Endothelial cell of umbilical vein (primary cell): ENCODE data around the gene PAX2. TPM values are rescaled to one million over a fixed set of nuclear protein-coding genes. Genes with fewer than 3 reads are reported as not detected.

Source experiments
- BruUV-seq: library from RNA; stranded (reverse); fragments of 400-500 nt; replicated peaks from 2 replicates; lab custom pipeline; 2021; lab: Mats Ljungman, UMichigan
- CTCF ChIA-PET: fragments of 300-600, 350-600 bp; sonication (Branson Sonifier 250); formaldehyde crosslinking; loops from one replicate; lab custom pipeline; 2021; ENCODE audit warnings: antibody characterized with exemption, inconsistent platforms; lab: Charles Lee
- POLR2A ChIA-PET: fragments of 300-600, 350-600 bp; sonication (Branson Sonifier 250); formaldehyde crosslinking; loops from one replicate; lab custom pipeline; 2021; ENCODE audit warnings: antibody characterized with exemption, inconsistent platforms; lab: Charles Lee
- DNase-seq: peaks from one replicate; pipeline ENCODE4 v3.0.0-alpha.2; 2011; ENCODE audit warnings: low read depth, low spot score
- FAIRE-seq: peaks from 2 replicates; lab custom pipeline; 2011; peaks lifted over from hg19 to GRCh38; lab: Jason Lieb, UNC
- H2AFZ ChIP-seq: 2 replicates; pipeline ENCODE4 v1.6.0; 2012; ENCODE audit warnings: low read depth, low read length, control low read depth, inconsistent platforms
- H3K27ac ChIP-seq: 2 replicates; pipeline ENCODE4 v1.5.1; 2011; ENCODE audit warnings: low read depth, mild to moderate bottlenecking, control low read depth, low read length, moderate library complexity; ENCODE audit not compliant: insufficient read depth
- H3K27me3 ChIP-seq, 2 experiments: 2 replicates each; pipeline versions ENCODE4 v1.6.0 to v1.6.1; 2011; ENCODE audit warnings: low read length in 2 of 2, mixed read lengths in 1 of 2; ENCODE audit not compliant: control insufficient read depth in 2 of 2, insufficient read depth in 2 of 2
- H3K36me3 ChIP-seq, 2 experiments: 2 replicates in 1 of 2; 3 replicates in 1 of 2; pipeline ENCODE4 v1.5.1; 2011; ENCODE audit warnings: low read length in 2 of 2, mild to moderate bottlenecking in 1 of 2, moderate library complexity in 1 of 2; ENCODE audit not compliant: control insufficient read depth in 2 of 2, insufficient read depth in 2 of 2; ENCODE audit errors: extremely low read depth in 1 of 2
- H3K4me1 ChIP-seq: 3 replicates; pipeline ENCODE4 v1.5.1; 2011; ENCODE audit warnings: mild to moderate bottlenecking, low read length; ENCODE audit not compliant: control insufficient read depth, insufficient read depth; ENCODE audit errors: extremely low read depth
- H3K4me2 ChIP-seq: 2 replicates; pipeline ENCODE4 v1.6.1; 2011; ENCODE audit warnings: low read length, control low read depth, mixed read lengths; ENCODE audit not compliant: insufficient read depth
- H3K4me3 ChIP-seq, 3 experiments: fragments of 200-600 bp in 1 of 3; sonication (generic), shearing (Covaris generic) in 1 of 3; replicated peaks in 1 of 3; 2 replicates each; pipeline ENCODE4 v1.5.1; 2011 to 2016; ENCODE audit warnings: control low read depth in 3 of 3, low read length in 3 of 3, mild to moderate bottlenecking in 2 of 3, inconsistent platforms in 1 of 3, low read depth in 1 of 3, moderate library complexity in 1 of 3; ENCODE audit not compliant: insufficient read depth in 1 of 3
- H3K79me2 ChIP-seq: 2 replicates; pipeline ENCODE4 v1.6.0; 2012; ENCODE audit warnings: low read length, inconsistent platforms; ENCODE audit not compliant: control insufficient read depth, insufficient read depth
- H3K9ac ChIP-seq: replicated peaks from 2 replicates; pipeline ENCODE3; 2011; ENCODE audit warnings: low read length, control low read depth; ENCODE audit not compliant: insufficient read depth; ENCODE audit errors: extremely low read depth
- H3K9me1 ChIP-seq: replicated peaks from 3 replicates; pipeline ENCODE4 v1.6.0; 2011; ENCODE audit warnings: mild to moderate bottlenecking, low read length; ENCODE audit not compliant: control insufficient read depth, insufficient read depth; ENCODE audit errors: extremely low read depth
- H3K9me3 ChIP-seq: replicated peaks from 2 replicates; pipeline ENCODE4 v1.5.1; 2012; ENCODE audit warnings: low read length, inconsistent platforms; ENCODE audit not compliant: control insufficient read depth, insufficient read depth
- H4K20me1 ChIP-seq: replicated peaks from 2 replicates; pipeline ENCODE3; 2011; ENCODE audit warnings: mild to moderate bottlenecking, low read length; ENCODE audit not compliant: control insufficient read depth, insufficient read depth; ENCODE audit errors: extremely low read depth
- EZH2 ChIP-seq: IDR thresholded peaks from 2 replicates; pipeline ENCODE4 v1.6.1; 2012; ENCODE audit warnings: borderline replicate concordance, low read depth, mild to moderate bottlenecking, moderate library complexity, low read length, inconsistent platforms; ENCODE audit not compliant: severe bottlenecking
- POLR2A ChIP-seq: IDR thresholded peaks from 2 replicates; pipeline ENCODE4 v1.6.1; 2012; ENCODE audit warnings: low read depth, mild to moderate bottlenecking, control low read depth, low read length
- dilution Hi-C: fragments of 300-500 bp; cut with MboI; formaldehyde crosslinking; loops from one replicate; pipeline ENCODE4 v1.15.0; 2019; ENCODE audit warnings: low sequenced_read_pairs; ENCODE audit not compliant: extremely low pct_ligation_motif_present
- intact Hi-C: fragments of 100-400 bp; cut with micrococcal nuclease; formaldehyde crosslinking; loops from one replicate; pipeline ENCODE4 v1.10.0; 2022
- polyA plus RNA-seq, 4 experiments: library from polyadenylated mRNA; depleted of rRNA in 3 of 4; stranded (reverse) in 3 of 4; unstranded in 1 of 4; fragments of >200 nt; gene quantifications; 2 replicates each; pipeline versions ENCODE4 v1.2.1 to v1.2.3, GENCODE V29; 2011 to 2012; ENCODE audit warnings: missing spikeins in 1 of 4
- total RNA-seq: library from RNA; stranded (reverse); gene quantifications from 2 replicates; pipeline ENCODE4 v1.2.3, GENCODE V29; 2021
- TF ChIP-seq, protein P1 (sequence below), 2 donors: IDR thresholded peaks; 1 replicate in 1 of 2; 2 replicates in 1 of 2; pipeline ENCODE4 v1.5.1; 2011; ENCODE audit warnings: low read length in 2 of 2, mild to moderate bottlenecking in 2 of 2, moderate library complexity in 2 of 2, control low read depth in 1 of 2, inconsistent platforms in 1 of 2, low read depth in 1 of 2; ENCODE audit not compliant: insufficient read depth in 1 of 2; ENCODE audit errors: extremely low read depth in 1 of 2

The PAX2 gene
- total and polyA plus RNA-seq, 2 donors (not counting 3 experiments of a cell fraction or from before 2014, with no cell fraction given), result not detected

DNA sequence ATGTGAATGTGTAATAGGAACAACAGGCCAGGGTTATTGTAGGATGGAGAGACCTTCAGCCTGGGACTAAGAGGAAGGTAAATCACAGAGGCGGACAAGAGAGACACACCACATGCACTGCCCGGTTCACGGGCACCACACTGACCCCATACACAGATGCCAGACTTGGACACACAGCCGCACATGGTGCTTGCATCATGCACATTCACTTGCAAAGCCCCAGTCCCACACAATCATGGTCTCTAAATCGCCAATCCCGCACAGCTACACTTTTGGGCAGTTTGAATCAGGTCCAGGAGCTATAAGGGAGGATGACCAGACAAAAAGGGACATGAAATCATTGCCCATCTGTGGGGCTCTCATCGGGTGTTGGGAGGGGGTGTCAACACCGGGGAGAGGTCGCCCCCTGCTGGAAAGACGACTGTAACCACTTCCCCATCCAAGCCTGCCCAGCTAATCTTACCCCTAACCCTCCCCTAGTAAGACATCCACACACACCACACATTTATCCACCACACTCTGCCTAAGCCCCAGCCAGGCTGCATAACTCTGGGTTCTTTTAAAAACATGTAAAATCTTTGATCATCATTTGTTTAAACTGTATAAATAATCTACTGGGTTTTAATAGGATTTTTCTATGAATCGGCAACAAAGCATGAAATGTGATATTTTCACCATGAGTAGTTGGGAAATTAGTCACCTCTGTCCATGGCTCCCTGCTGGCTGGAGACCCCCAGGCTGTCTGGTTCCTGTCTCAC, 126.8 kb downstream of the PAX2 start:
- H3K9me1 ChIP-seq, result no peaks in the 10 kb centered on the region
- H3K79me2 ChIP-seq, result no peaks in the 10 kb centered on the region
- no peak overlapping the region for H3K9ac ChIP-seq
- H3K27me3 ChIP-seq, result peaks cover 5 to 12% of the 10 kb centered on the region in 2 experiments
- BruUV-seq, result no TSS peak
- peak; percentile 80 for FAIRE-seq
- no peaks in the 10 kb centered on the region for H3K4me1 ChIP-seq
- H3K4me3 ChIP-seq, result no peak overlapping the region
- POLR2A ChIA-PET, result no interaction called here
- H3K27ac ChIP-seq, result no peak overlapping the region
- dilution Hi-C loops (no loop called here), intact Hi-C loops (loop anchor here (1.0 to 5.0 kb wide), 3 partner anchors 45 to 310 kb away; no protein-coding TSS in a partner anchor)
- DNase-seq, result peak; percentile 28
- H3K9me3 ChIP-seq, result no peaks in the 10 kb centered on the region
- H2AFZ ChIP-seq, result no peak overlapping the region
- H3K36me3 ChIP-seq, result no peaks in the 10 kb centered on the region
- no peak for TF ChIP-seq EZH2
- TF ChIP-seq, protein P1, sequence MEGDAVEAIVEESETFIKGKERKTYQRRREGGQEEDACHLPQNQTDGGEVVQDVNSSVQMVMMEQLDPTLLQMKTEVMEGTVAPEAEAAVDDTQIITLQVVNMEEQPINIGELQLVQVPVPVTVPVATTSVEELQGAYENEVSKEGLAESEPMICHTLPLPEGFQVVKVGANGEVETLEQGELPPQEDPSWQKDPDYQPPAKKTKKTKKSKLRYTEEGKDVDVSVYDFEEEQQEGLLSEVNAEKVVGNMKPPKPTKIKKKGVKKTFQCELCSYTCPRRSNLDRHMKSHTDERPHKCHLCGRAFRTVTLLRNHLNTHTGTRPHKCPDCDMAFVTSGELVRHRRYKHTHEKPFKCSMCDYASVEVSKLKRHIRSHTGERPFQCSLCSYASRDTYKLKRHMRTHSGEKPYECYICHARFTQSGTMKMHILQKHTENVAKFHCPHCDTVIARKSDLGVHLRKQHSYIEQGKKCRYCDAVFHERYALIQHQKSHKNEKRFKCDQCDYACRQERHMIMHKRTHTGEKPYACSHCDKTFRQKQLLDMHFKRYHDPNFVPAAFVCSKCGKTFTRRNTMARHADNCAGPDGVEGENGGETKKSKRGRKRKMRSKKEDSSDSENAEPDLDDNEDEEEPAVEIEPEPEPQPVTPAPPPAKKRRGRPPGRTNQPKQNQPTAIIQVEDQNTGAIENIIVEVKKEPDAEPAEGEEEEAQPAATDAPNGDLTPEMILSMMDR (IDR thresholded peaks at IDR 0.05; ENCODE audit: extremely low read depth in 1 of 2, insufficient read depth in 1 of 2, low read depth in 1 of 2, low read length in 2 of 2), result peak; percentile 66 to 70
- TF ChIP-seq POLR2A, result no peak
- no peaks in the 10 kb centered on the region for H4K20me1 ChIP-seq
- no peak overlapping the region for H3K4me2 ChIP-seq
- CTCF ChIA-PET, result interaction anchor here (0.9 to 3.8 kb wide), 10 partner anchors 10 to 353 kb away, joined by 3 to 17 read pairs (median 6); no protein-coding TSS in a partner anchor
